SK-N-SH (cell line): Measurements from ENCODE around the gene RUFY3. TPM values are rescaled to one million over a fixed set of nuclear protein-coding genes. Genes with fewer than 3 reads are reported as not detected.

Source experiments
- CTCF ChIA-PET: fragments of 300-600, 350-600 bp; formaldehyde crosslinking; extraction: SDS; loops from one replicate; lab custom pipeline; 2021; lab: Yijun Ruan, JAX
- POLR2A ChIA-PET: fragments of 350-600 bp; sonication (Branson Sonifier 250); formaldehyde crosslinking; extraction: SDS; loops from one replicate; lab custom pipeline; 2020; ENCODE audit warnings: antibody characterized with exemption, inconsistent platforms; lab: Yijun Ruan, JAX
- DNase-seq: peaks from one replicate; pipeline ENCODE4 v3.0.0; 2012
- H2AFZ ChIP-seq: fragments of 200-600 bp; sonication (generic); 2 replicates; pipeline ENCODE4 v1.8.1; 2016; ENCODE audit warnings: antibody characterized with exemption, mild to moderate bottlenecking, low read depth
- H3F3A ChIP-seq: fragments of 200-600 bp; sonication (generic); replicated peaks from 2 replicates; pipeline ENCODE3; 2016; ENCODE audit warnings: antibody characterized with exemption, mild to moderate bottlenecking; ENCODE audit not compliant: insufficient read depth
- H3K27ac ChIP-seq, 2 experiments: fragments of 200-500 bp in 1 of 2; fragments of 200-600 bp in 1 of 2; sonication (Bioruptor generic) in 1 of 2; sonication (generic), shearing (Covaris generic) in 1 of 2; 2 replicates each; pipeline versions ENCODE4 v1.5.1 to v1.6.1; 2014 to 2016; ENCODE audit warnings: low read depth in 2 of 2, inconsistent platforms in 1 of 2, low read length in 1 of 2, mild to moderate bottlenecking in 1 of 2, mixed read lengths in 1 of 2
- H3K27me3 ChIP-seq: fragments of 200-600 bp; sonication (generic), shearing (Covaris generic); 2 replicates; pipeline ENCODE4 v1.6.1; 2016; ENCODE audit warnings: mixed run types; ENCODE audit not compliant: insufficient read depth
- H3K36me3 ChIP-seq, 2 experiments: fragments of 200-500 bp in 1 of 2; fragments of 200-600 bp in 1 of 2; sonication (Bioruptor generic) in 1 of 2; sonication (generic) in 1 of 2; replicated peaks in 1 of 2; 2 replicates each; pipeline versions ENCODE3 to v1.5.1; 2014 to 2016; ENCODE audit warnings: low read length in 1 of 2, mild to moderate bottlenecking in 1 of 2; ENCODE audit not compliant: insufficient read depth in 2 of 2, control insufficient read depth in 1 of 2
- H3K4me1 ChIP-seq, 2 experiments: fragments of 200-500 bp in 1 of 2; fragments of 200-600 bp in 1 of 2; sonication (Bioruptor generic) in 1 of 2; sonication (generic), shearing (Covaris generic) in 1 of 2; 2 replicates each; pipeline versions ENCODE4 v1.5.1 to v1.6.1; 2014 to 2016; ENCODE audit warnings: low read depth in 1 of 2, low read length in 1 of 2, mixed run types in 1 of 2; ENCODE audit not compliant: insufficient read depth in 2 of 2, control insufficient read depth in 1 of 2
- H3K4me2 ChIP-seq: fragments of 200-600 bp; sonication (generic), shearing (Covaris generic); 2 replicates; pipeline ENCODE4 v1.6.1; 2017; ENCODE audit warnings: mixed run types
- H3K4me3 ChIP-seq, 2 experiments: fragments of 200-500 bp in 1 of 2; fragments of 200-600 bp in 1 of 2; sonication (Bioruptor generic) in 1 of 2; sonication (generic), shearing (Covaris generic) in 1 of 2; 2 replicates each; pipeline versions ENCODE4 v1.5.1 to v1.8.1; 2014 to 2016; ENCODE audit warnings: low read depth in 2 of 2, inconsistent platforms in 1 of 2, low read length in 1 of 2, mild to moderate bottlenecking in 1 of 2, mixed read lengths in 1 of 2, moderate library complexity in 1 of 2
- H3K79me2 ChIP-seq: fragments of 200-600 bp; sonication (generic); 2 replicates; pipeline ENCODE4 v1.8.1; 2017; ENCODE audit warnings: mild to moderate bottlenecking; ENCODE audit not compliant: insufficient read depth
- H3K9ac ChIP-seq: fragments of 200-600 bp; sonication (generic); 2 replicates; pipeline ENCODE4 v1.6.1; 2017; ENCODE audit warnings: mixed run types
- H3K9me2 ChIP-seq: fragments of 200-600 bp; sonication (generic); 2 replicates; pipeline ENCODE4 v1.6.1; 2017; ENCODE audit warnings: mixed run types
- H3K9me3 ChIP-seq: fragments of 200-600 bp; sonication (generic); 2 replicates; pipeline ENCODE4 v1.6.1; 2017; ENCODE audit warnings: mixed run types, mild to moderate bottlenecking, moderate library complexity
- H4K20me1 ChIP-seq: fragments of 200-600 bp; sonication (generic); 2 replicates; pipeline ENCODE4 v1.6.1; 2017; ENCODE audit warnings: mild to moderate bottlenecking, mixed run types; ENCODE audit not compliant: insufficient read depth
- CHD2 ChIP-seq: fragments of 150-350 bp; IDR thresholded peaks from 2 replicates; pipeline ENCODE4 v1.6.1; 2018; ENCODE audit warnings: low read length; ENCODE audit not compliant: partially characterized antibody
- EP300 ChIP-seq, 2 experiments: IDR thresholded peaks; 2 replicates each; pipeline versions ENCODE4 v1.4.0 to v1.6.1; 2012; ENCODE audit warnings: borderline replicate concordance in 1 of 2, low read depth in 1 of 2, low read length in 1 of 2
- EZH2phosphoT487 ChIP-seq: fragments of 200-600 bp; sonication (generic); IDR thresholded peaks from 2 replicates; pipeline ENCODE4 v1.6.1; 2017; ENCODE audit warnings: low read depth, mixed run types, mild to moderate bottlenecking, antibody characterized with exemption, moderate library complexity, borderline replicate concordance
- FOSL2 ChIP-seq: IDR thresholded peaks from 2 replicates; pipeline ENCODE4 v1.4.0; 2012; ENCODE audit warnings: low read depth, mild to moderate bottlenecking, moderate library complexity, borderline replicate concordance
- FOXJ3 ChIP-seq: sonication (generic); formaldehyde crosslinking; IDR thresholded peaks from 2 replicates; pipeline ENCODE4 v1.5.1; 2020; ENCODE audit warnings: mild to moderate bottlenecking, missing genetic modification reagents
- FOXM1 ChIP-seq: IDR thresholded peaks from 2 replicates; pipeline ENCODE4 v1.4.0; 2012; ENCODE audit warnings: low read depth, mild to moderate bottlenecking
- GABPA ChIP-seq: IDR thresholded peaks from 2 replicates; pipeline ENCODE4 v1.4.0; 2012; ENCODE audit warnings: low read depth, mild to moderate bottlenecking
- GATA2 ChIP-seq: sonication (generic); formaldehyde crosslinking; IDR thresholded peaks from 2 replicates; pipeline ENCODE4 v1.5.0; 2020; ENCODE audit warnings: mild to moderate bottlenecking, missing genetic modification reagents
- JUND ChIP-seq: IDR thresholded peaks from 2 replicates; pipeline ENCODE4 v1.4.0; 2012
- MAX ChIP-seq: IDR thresholded peaks from 2 replicates; pipeline ENCODE4 v1.4.0; 2012; ENCODE audit warnings: low read depth
- NFIC ChIP-seq: IDR thresholded peaks from 2 replicates; pipeline ENCODE4 v1.4.0; 2012; ENCODE audit warnings: borderline replicate concordance
- PBX3 ChIP-seq: IDR thresholded peaks from 2 replicates; pipeline ENCODE4; 2012
- RCOR1 ChIP-seq: fragments of 150-350 bp; IDR thresholded peaks from 2 replicates; pipeline ENCODE4 v1.6.1; 2017; ENCODE audit warnings: antibody characterized with exemption, low read length
- SIN3A ChIP-seq: IDR thresholded peaks from 2 replicates; pipeline ENCODE4 v1.6.1; 2012; ENCODE audit warnings: low read depth, mild to moderate bottlenecking, low read length, moderate library complexity, borderline replicate concordance
- SMC3 ChIP-seq: IDR thresholded peaks from 2 replicates; pipeline ENCODE4 v1.6.1; 2012; ENCODE audit warnings: low read depth, low read length, improper control_type of control experiment
- TAF1 ChIP-seq: IDR thresholded peaks from 2 replicates; pipeline ENCODE4 v1.6.1; 2012; ENCODE audit warnings: low read depth, mild to moderate bottlenecking, low read length, moderate library complexity, borderline replicate concordance
- TCF12 ChIP-seq: IDR thresholded peaks from 2 replicates; pipeline ENCODE4 v1.4.0; 2012
- USF1 ChIP-seq: IDR thresholded peaks from 2 replicates; pipeline ENCODE4 v1.4.0; 2012; ENCODE audit warnings: low read depth, borderline replicate concordance
- YY1 ChIP-seq: IDR thresholded peaks from 2 replicates; pipeline ENCODE4 v1.4.0; 2012; ENCODE audit warnings: low read depth, mild to moderate bottlenecking
- WGBS: methylation state at CpG from one replicate; pipeline ENCODE4 v1.1.6; 2017; ENCODE audit warnings: low lambda C conversion rate; 5-methylcytosine and 5-hydroxymethylcytosine counted together
- polyA plus RNA-seq, 3 experiments: library from polyadenylated mRNA; depleted of rRNA; stranded (reverse); fragments of >200 nt; gene quantifications; 2 replicates each; pipeline ENCODE4 v1.2.3, GENCODE V29; 2012
- TF ChIP-seq, protein P1 (sequence below): IDR thresholded peaks from 2 replicates; pipeline ENCODE4 v1.6.1; 2012; ENCODE audit warnings: mild to moderate bottlenecking, low read depth, low read length, moderate library complexity

Gene RUFY3
- polyA plus RNA-seq, 1 of the 3 experiments (the other 2 are of a cell fraction) = 22.8 TPM

DNA sequence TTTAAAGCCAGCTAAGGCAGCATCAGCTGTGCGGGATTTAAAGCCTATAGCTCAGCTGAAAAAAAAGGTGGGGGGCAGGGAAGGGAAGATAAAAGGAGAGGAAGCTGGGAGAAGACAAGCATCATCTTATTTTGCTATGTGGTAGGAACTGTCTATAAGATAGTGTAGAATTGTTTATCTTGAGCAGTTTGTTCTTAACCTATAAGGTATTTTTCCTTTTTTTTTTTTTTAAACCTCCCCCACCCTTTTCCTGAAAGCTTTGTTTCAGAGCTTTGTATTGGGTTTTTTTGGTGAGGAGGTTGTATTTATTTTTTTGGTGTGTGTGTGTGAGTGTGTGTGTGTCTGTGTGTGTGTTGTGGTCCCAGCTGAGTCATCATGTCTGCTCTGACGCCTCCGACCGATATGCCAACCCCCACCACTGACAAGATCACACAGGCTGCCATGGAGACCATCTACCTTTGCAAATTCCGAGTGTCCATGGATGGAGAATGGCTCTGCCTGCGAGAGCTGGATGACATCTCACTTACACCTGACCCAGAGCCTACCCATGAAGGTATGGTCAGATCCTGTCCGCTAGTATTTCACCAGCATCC lies 531 bp downstream of the RUFY3 start:
- Histone ChIP-seq H4K20me1 (peaks cover 14% of the 10 kb centered on the region; the same call in 1 of the 2 replicates), H3K4me3 (peak overlapping the region; percentile 59 to 80), H3K4me2 (peak overlapping the region; percentile 80), H3K9me3 (no peaks in the 10 kb centered on the region), H3K9ac (peak overlapping the region; percentile 87), H3K36me3 (peaks cover 5 to 23% of the 10 kb centered on the region in 2 experiments), H2AFZ (peak overlapping the region; percentile 61), H3K79me2 (peaks cover 78% of the 10 kb centered on the region), H3K4me1 (peaks cover 0 to 14% of the 10 kb centered on the region in 2 experiments; a peak in 2 of 4 replicates), H3K9me2 (no peaks in the 10 kb centered on the region), H3K27me3 (no peaks in the 10 kb centered on the region), H3F3A (peaks cover 9% of the 10 kb centered on the region), H3K27ac (peak overlapping the region; percentile 93)
- CTCF ChIA-PET = interaction anchor here (0.7 to 2.3 kb wide), 6 partner anchors 14 to 116 kb away, joined by 3 to 9 read pairs (median 3); partner anchors contain the start of gene UTP3
- TF ChIP-seq FOSL2 (peak; percentile 66; the same call in 1 of the 2 replicates), PBX3 (peak; percentile 22; the same call in 1 of the 2 replicates), GATA2 (CRISPR knock-in tag) (peak; percentile 34; the same call in 1 of the 2 replicates), CHD2 (peak; percentile 37), JUND (peak; percentile 43; the same call in 1 of the 2 replicates), EP300 (IDR thresholded peaks at IDR 0.05; ENCODE audit: borderline replicate concordance in 1 of 2, low read depth in 1 of 2, low read length in 1 of 2) (no peak), TCF12 (0 out of 2 replicates have a peak, but pooled peaks have one; percentile 12), EZH2phosphoT487 (no peak), SIN3A (0 out of 2 replicates have a peak, but pooled peaks have one; percentile 56)
- peak; percentile 57 for DNase-seq
- POLR2A ChIA-PET = interaction anchor here (0.6 to 2.1 kb wide), 8 partner anchors 10 to 316 kb away, joined by 3 to 20 read pairs (median 4); partner anchors contain the start of genes GRSF1, MOB1B and UTP3
- WGBS = 9% methylated on average over 5 of the region's 7 CpGs

GRCh38 chr4:70724463-70724862 lies 2.7 kb downstream of the RUFY3 start:
- H3K36me3 ChIP-seq = peaks cover 8 to 28% of the 10 kb centered on the region in 2 experiments
- H4K20me1 ChIP-seq = peaks cover 26% of the 10 kb centered on the region; the same call in 1 of the 2 replicates
- H3K27ac ChIP-seq = no peak overlapping the region
- ChIA-PET CTCF (interaction anchor here (1.2 to 1.4 kb wide), 2 partner anchors 21 to 49 kb away, joined by 3 read pairs; no protein-coding TSS in a partner anchor), POLR2A (no interaction called here)
- H3K9ac ChIP-seq = no peak overlapping the region
- peaks cover 0 to 14% of the 10 kb centered on the region in 2 experiments; a peak in 2 of 4 replicates for H3K4me1 ChIP-seq
- no peak overlapping the region for H3K4me3 ChIP-seq
- TF ChIP-seq FOXM1 (no peak), EZH2phosphoT487 (no peak), TAF1 (no peak), SIN3A (no peak), YY1 (no peak), GATA2 (CRISPR knock-in tag) (no peak), SMC3 (no peak), FOSL2 (no peak), USF1 (no peak), NFIC (no peak), FOXJ3 (CRISPR knock-in tag) (no peak), MAX (no peak), GABPA (no peak), RCOR1 (no peak), TCF12 (no peak)
- TF ChIP-seq, protein P1, sequence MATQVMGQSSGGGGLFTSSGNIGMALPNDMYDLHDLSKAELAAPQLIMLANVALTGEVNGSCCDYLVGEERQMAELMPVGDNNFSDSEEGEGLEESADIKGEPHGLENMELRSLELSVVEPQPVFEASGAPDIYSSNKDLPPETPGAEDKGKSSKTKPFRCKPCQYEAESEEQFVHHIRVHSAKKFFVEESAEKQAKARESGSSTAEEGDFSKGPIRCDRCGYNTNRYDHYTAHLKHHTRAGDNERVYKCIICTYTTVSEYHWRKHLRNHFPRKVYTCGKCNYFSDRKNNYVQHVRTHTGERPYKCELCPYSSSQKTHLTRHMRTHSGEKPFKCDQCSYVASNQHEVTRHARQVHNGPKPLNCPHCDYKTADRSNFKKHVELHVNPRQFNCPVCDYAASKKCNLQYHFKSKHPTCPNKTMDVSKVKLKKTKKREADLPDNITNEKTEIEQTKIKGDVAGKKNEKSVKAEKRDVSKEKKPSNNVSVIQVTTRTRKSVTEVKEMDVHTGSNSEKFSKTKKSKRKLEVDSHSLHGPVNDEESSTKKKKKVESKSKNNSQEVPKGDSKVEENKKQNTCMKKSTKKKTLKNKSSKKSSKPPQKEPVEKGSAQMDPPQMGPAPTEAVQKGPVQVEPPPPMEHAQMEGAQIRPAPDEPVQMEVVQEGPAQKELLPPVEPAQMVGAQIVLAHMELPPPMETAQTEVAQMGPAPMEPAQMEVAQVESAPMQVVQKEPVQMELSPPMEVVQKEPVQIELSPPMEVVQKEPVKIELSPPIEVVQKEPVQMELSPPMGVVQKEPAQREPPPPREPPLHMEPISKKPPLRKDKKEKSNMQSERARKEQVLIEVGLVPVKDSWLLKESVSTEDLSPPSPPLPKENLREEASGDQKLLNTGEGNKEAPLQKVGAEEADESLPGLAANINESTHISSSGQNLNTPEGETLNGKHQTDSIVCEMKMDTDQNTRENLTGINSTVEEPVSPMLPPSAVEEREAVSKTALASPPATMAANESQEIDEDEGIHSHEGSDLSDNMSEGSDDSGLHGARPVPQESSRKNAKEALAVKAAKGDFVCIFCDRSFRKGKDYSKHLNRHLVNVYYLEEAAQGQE = no peak
- WGBS = 96% methylated on average over 3 of the region's 3 CpGs
- peaks cover 88% of the 10 kb centered on the region for H3K79me2 ChIP-seq
- H3F3A ChIP-seq = peaks cover 13% of the 10 kb centered on the region
- peak overlapping the region; percentile 80; the same call in 1 of the 2 replicates for H3K4me2 ChIP-seq
- no peaks in the 10 kb centered on the region for H3K9me2 ChIP-seq
- no peaks in the 10 kb centered on the region for H3K27me3 ChIP-seq
- H3K9me3 ChIP-seq = no peaks in the 10 kb centered on the region
- no peak for DNase-seq
- H2AFZ ChIP-seq = no peak overlapping the region
